Stimulated activated CD4-positive, alpha-beta T cell treated with anti-CD3 and anti-CD28 coated beads, TNF-alpha, amount 100 ng/mL, for 48 hours (primary cell): Measurements from ENCODE around the gene IPO13.
A peak's percentile ranks its signal among the peaks of the same experiment; 100 is the strongest.

Source experiments
- DNase-seq, 3 donors: peaks; one replicate each; pipeline ENCODE4 v3.0.0-alpha.2; 2020; ENCODE audit warnings: low read depth in 3 of 3

The IPO13 gene

DNA sequence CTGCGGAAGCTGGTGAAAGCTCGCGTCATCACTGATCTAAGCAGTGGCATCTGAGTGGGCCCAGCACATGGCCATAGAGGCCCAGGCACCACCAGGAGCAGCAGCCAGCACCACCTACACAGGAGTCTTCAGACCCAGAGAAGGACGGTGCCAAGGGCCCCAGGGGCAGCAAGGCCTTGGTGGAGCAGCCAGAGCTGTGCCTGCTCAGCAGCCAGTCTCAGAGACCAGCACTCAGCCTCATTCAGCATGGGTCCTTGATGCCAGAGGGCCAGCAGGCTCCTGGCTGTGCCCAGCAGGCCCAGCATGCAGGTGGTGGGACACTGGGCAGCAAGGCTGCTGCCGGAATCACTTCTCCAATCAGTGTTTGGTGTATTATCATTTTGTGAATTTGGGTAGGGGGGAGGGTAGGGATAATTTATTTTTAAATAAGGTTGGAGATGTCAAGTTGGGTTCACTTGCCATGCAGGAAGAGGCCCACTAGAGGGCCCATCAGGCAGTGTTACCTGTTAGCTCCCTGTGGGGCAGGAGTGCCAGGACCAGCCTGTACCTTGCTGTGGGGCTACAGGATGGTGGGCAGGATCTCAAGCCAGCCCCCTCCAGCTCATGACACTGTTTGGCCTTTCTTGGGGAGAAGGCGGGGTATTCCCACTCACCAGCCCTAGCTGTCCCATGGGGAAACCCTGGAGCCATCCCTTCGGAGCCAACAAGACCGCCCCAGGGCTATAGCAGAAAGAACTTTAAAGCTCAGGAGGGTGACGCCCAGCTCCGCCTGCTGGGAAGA lies 16.4 kb upstream of the IPO13 start:
- no peak for DNase-seq

DNA sequence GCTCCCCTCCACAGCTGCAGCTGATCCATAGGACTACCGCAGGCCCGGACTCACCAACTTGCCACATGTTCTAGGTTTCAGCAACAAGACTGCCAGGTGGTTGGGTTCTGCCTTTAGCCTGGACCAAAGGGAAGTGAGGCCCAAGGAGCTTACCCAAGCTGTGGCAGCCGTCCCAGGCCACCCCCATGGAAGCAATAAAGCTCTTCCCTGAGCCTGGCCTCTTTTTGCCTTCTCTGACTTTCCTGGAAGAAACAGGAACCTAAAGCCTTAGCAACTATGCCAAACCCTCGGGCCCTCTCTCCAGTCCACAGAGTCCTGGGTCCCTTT lies 15.8 kb upstream of the IPO13 start:
- no peak for DNase-seq

DNA sequence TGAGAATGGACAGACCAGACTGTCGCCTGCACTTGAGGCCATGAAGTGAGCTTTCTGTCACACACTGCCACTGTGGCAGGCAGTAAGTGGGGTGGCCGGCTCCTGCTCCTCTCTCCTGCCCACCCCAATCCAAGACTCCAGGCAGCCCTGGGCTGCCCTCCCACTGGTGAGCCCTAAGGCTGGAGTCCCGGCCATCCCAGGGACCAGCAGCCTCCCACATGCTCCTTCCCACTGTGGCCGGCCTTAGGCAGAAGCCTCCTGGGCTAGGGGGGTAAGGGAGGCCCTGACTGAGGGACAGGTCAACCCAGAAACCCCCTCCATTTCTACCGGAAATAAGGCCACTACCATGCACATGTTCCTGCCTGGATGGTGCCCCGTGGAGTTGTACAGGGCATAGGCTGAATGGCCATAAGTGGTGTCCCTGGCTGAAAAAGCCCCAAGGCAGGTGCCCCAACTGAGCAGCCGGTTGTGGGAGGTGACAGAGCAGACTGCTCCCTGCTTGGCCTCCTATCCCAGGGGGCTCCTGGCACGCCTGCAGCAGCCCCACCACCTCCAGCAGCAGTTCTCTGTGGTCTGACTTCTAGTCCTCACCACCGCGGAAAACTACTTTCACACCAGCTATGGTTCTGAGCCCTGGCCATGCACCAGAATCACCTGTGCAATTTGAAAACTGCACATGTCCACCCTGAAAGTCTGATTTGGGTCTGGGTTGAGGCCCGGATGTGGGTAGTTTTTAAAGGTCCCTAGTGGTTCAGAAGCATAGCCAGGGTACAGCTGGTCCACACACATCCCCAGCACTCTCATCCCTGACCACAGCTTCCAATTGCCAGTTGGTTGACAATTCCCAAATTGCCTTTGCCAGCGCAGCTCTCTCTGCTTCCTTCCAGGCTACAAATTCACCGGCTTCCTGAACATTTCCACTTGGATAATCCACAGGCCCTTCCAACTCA lies 14.8 kb upstream of the IPO13 start:
- no peak for DNase-seq

DNA sequence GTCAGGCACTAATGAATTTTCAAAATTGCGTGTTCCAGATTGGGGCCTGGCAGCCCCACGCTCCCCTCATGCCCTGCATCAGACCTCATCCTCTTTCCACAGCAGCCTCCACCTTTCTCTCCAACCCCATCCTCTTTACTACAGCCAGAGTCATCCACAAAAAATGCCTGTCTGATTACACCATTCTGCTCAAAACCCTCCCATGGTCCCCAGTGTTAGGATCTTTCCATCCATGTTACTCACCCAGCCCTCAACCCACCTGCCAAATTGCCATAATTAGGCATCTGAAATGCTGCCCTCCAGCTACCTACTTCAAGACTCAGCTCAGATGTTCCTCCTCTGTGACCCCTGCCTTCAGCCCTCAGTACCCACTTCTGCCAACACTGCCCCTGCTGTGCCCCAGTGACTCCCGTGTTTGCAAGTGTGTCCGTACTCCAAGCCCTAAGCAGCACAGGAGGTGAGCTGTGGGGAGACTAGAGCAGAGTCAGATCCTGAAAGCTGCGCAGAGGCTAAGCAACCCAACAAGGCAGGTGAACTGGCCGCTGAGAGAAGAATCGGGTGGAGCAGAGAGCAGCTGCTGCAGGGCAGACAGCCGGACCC lies 13.9 kb upstream of the IPO13 start:
- DNase-seq: no peak

DNA sequence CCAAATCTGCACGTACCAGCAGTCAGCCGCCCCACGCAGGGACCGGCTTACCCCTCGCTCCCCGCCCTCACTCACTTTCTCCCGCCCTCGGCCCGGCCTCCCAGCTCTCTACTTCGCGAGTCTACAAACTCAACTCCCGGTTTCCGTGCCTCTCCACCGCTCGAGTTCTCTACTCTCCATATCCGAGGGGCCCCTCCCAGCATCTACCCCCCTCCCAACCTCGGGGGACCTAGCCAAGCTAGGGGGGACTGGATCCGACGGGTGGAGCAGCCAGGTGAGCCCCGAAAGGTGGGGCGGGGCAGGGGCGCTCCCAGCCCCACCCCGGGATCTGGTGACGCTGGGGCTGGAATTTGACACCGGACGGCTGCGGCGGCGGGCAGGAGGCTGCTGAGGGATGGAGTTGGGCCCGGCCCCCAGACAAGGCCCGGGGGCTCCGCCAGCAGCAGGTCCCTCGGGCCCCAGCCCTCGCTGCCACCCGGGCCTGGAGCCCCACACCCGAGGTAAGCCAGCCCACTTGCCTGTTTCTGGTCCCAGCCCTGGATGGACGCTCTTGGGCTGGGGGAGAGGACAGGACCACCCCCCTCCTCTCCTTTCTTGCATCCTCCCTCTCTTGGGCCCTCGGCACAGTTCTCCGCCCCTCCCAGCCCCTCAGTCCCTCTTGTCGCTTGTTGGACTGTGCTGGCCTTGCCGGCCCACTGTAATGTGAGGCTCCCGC lies 13.2 kb upstream of the IPO13 start, which contains the start of gene ARTN:
ARTN (plus strand) TSS at position 416 of the 715 bp plus-strand sequence. CDS start 1,856 bp downstream, outside the sequence.
- DNase-seq: no peak

DNA sequence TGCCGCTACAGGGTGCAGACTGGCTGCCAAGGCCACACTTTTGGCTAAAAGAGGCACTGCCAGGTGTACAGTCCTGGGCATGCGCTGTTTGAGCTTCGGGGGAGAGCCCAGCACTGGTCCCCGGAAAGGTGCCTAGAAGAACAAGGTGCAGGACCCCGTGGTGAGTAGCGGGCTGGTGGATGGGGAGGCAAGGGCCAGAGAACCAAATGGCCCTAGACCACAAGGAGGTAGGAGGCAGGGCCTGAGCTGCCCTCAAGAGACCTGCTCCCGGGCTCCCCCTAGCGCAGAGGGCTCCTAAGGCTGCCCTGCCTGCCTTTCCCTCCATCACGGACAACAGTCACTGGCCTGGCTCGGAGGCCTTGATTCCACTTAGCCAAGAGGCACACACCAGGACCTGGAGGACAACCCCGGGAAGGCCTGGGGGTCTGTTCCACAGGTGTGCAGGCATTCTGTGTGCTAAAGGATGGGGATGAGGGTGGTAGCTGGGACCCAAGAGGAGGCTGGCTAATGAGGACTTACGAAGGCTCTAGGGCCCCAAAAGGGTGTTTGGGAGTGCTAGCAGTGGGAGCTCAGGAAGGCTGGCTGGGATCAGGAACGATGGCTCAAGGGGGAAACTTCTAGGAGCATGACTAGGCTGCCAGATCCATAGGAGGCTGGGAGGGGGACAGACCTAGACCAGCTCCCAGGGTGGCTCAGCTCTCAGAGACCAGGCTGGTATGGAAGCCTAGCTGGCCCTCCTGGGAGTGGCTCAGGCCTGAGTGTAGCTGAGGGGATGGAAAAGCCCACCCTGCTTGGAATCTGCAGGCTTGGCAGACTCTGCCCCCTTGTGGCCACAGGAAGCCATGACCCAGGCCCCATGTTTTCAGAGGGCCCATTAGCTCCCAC lies 12.4 kb upstream of the IPO13 start:
- DNase-seq: peak in 2 of 3 donors; percentile 33 to 68

DNA sequence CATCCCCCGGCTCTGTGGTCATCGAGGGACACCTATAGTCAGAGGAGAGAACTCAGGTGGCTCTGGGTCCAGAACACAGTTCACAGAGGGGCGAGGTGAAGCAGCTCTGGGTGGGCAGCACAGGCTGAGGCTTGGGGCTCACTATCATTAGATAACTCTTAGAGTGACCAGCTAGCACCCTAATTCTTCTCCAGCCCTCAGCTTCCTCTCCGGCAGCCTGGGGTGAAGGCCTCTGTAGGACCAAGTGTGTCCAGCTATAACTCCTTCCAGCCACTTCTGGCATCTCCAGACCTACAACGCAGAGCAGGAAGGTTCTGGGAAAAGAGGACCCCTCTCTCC lies 11.8 kb upstream of the IPO13 start:
- no peak for DNase-seq

DNA sequence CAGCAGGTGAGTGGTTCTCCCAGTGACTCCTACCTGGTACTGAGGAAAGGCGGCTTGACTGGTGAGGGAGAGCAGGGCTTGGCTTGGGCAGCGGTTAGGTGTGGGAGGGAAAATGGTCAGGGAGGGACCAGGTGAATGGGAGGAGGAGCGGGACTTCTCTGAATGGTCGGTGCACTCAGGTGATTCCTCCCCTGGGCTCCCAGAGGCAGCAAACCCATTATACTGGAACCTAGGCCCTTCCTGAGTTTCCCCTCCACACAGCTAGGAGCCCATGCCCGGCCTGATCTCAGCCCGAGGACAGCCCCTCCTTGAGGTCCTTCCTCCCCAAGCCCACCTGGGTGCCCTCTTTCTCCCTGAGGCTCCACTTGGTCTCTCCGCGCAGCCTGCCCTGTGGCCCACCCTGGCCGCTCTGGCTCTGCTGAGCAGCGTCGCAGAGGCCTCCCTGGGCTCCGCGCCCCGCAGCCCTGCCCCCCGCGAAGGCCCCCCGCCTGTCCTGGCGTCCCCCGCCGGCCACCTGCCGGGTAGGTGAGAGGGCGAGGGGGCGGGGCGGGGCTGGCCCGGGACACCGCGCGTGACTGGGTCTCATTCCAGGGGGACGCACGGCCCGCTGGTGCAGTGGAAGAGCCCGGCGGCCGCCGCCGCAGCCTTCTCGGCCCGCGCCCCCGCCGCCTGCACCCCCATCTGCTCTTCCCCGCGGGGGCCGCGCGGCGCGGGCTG lies 10.9 kb upstream of the IPO13 start:
- no peak for DNase-seq

DNA sequence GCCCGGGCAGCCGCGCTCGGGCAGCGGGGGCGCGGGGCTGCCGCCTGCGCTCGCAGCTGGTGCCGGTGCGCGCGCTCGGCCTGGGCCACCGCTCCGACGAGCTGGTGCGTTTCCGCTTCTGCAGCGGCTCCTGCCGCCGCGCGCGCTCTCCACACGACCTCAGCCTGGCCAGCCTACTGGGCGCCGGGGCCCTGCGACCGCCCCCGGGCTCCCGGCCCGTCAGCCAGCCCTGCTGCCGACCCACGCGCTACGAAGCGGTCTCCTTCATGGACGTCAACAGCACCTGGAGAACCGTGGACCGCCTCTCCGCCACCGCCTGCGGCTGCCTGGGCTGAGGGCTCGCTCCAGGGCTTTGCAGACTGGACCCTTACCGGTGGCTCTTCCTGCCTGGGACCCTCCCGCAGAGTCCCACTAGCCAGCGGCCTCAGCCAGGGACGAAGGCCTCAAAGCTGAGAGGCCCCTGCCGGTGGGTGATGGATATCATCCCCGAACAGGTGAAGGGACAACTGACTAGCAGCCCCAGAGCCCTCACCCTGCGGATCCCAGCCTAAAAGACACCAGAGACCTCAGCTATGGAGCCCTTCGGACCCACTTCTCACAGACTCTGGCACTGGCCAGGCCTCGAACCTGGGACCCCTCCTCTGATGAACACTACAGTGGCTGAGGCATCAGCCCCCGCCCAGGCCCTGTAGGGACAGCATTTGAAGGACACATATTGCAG lies 10.2 kb upstream of the IPO13 start:
- DNase-seq: no peak

DNA sequence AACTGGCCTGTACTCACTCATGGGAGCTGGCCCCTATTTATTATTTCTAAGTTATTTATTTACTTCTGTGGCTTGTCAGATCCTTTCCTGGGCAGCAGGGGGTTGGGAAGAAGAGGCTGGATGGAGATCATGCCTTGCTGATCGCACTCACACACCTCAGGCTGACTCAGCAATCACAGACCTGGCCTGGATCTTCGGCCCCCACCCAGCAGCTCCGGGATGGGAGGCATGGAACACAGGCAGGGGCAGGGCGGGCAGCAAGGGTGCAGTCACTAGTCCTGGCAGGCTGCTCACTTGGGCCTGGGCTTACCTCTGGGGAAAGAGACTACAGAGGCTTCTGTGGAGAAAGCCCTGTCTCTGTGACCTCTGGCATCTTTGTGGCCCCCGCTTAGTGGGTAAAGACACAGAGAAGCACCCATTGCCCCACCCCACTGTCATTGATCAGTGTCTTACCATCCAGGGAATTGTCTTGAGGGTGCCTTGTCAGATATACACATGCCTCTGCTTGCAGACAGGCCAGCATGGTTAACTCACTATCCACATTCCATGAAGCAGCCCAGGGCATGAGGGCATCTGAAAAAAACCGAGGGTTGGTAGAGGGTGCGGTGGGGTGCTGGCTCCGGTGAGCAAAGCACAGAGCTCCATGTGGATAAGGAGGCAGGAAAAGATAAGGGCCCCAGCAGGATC lies 9.4 kb upstream of the IPO13 start:
- no peak for DNase-seq

DNA sequence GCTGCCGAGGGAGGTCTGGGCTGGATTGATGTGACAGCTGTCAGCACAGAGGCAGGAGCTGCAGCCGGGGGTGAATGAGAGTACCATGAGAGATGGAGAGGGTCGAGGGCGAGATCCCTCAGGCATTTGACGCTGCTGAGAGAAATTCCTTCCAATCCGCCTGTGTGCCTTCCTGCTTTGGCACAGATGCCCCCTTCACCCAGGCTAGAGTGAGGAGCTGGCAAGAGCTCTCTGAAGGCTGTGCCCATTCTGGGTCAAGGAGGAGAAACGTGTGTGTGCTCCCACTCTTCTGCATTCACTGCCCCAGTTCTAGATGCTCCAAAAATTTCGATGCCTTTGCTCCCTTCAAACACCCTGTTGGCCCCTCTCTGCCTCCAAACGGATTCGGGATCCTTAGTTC lies 8.4 kb upstream of the IPO13 start:
- DNase-seq: no peak

DNA sequence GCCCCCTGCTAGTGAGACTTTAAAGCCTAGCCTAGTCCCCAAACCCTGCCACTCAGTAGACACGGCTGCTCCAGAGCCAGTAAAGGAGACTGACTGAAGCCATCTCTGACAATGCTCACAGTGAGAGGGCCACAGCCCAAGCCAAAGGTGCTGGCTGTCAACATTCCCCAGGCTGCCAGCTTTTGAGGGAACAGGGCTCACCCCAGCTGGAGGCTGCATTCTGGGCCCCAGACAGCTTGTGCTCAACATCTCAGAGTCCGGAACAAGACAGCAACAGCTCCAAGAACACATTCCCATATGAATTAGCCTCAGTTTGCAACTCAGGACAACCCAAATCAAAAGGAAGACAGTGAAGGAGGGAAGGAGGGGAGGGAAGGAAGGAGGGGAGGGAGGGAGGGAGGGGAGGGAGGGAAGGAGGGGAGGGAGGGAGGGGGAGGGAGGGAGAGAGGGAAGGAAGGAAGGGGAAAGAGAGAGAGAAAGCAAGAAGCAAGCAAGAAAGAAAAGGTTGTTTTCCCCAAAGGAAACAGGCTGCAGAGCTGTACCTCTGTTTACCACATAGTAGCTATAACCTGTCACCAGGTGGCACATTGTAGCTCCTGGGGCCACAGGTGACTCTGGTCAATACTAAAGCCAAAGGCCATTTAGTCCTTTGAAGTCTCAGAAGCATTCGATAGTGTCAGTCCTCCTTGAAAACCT lies 7.7 kb upstream of the IPO13 start:
- no peak for DNase-seq

DNA sequence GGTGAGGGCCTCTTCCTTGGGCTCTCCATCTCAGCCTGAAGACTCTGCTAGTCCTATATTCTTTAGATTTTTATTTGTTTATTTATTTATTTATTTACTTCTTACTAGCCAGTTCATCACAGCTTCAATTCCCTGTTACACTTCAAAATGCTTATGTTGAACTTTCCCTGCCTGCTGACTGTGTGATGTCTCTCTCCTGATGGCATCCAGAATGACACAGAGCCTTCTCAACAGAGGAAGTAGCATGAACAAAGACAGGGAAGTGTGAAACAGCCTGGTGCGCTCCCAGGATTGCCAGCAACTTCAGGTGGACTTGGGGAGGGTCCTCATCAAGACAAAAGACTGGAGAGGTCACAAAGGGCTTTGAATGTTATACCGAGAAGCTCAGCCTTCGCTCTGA lies 4.3 kb upstream of the IPO13 start:
- DNase-seq: no peak

DNA sequence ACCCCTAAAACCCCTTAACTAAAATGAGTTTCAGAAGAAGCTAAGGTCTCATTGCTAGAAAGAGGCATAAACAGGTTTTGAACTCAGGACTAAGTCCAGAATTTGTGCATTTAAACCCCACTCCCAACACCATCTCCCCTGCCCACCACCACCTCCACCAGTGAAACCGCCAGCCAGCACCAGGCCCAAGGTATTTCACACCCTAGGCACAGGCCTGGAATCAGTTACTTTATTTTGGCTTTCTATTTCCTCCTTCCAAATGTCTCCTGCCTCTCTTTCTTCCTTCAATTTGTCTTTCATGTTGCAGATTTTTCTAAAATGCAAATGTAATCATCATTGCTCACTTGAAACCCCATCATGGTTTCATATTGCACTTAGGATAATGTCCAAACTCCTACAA lies 1.9 kb upstream of the IPO13 start:
- DNase-seq: no peak

DNA sequence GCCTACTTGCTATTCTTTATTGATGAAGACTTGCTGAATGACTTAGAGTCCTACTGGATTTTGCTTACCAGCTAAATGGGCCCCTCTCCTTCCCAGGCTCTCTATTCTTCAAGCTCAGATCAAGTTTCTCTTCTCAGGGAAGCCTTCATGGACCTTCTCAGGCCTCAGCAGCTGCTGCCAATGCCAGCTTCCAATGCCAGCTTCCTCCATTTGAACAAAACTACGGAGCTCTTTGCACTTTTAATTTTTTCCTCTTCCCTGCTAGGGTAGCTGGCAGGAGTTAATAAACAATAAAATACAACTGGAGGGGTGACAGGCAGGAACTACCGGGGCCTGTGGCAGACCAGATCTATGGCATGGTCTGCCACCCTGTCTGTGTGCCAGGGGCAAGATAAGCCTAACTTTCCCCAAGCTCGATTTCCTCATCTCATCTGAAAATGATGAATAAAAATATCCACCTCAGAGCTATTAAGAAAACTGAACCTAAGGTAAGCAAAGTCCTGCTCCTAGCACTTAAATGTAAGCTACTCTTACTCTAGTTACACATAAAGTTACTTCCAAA lies 995 bp upstream of the IPO13 start:
- DNase-seq: no peak

DNA sequence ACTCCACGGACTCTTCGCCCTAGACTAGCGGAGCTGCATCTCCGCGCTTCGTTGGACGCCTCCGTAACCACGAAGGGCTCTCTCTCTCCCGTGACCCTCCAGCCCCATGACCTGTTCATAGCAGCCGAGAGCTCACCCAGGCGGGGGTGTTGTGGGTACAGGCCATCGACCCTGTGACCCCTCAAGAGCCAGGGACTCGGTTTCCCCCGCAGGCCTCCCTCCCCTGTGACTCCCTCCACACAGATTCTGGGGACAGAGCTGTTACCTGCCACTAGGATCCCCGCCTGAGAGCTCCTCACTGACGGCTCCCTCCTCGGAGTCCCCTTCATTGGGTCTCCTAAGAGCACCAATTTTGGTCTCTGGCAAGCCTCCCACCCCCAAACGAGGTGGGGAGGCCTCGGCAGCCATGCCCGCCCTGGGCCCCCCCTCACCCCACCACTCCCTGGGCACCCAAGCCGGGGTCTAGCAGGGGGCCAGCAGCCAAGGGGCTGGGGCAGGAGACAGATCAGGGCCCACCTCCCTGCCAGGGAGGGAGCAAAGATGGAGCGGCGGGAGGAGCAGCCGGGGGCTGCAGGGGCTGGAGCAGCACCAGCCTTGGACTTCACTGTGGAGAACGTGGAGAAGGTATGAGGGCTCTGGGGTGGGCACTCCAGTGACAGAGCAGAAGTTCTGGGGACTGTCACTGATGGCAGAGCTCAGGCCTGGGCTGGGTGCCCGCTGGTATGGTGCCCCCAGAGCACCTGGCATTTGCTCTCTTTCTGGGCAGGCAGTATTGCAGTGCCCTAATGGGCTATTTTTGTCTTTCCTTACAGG lies 517 bp downstream of the IPO13 start:
- no peak for DNase-seq

DNA sequence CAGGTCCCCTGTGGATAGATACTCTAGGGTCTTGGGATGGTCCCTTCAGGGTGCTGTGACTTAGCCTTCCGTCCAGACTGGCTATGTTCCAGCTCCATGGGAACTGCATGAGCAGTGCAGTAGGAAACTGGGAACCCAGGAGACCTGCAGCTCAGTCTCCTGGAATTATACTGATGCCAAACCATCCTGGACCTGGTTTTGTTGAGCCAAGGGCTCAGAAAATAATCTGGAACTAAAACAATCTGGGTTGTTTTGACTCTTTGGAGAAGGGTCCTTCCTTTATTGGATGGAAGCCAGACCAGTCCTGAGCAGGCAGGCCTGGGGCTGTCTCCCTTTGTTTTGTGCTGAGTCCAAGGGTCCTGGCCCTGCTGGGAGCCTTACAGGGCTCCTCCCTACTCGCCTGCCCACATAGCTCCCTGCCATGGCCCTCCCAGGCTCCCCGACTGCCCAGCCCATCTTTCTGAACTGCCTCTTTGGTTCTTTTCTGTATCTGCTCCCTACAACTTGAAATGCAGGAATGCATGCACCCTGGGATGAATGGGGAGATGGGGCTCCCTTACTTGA lies 1.2 kb downstream of the IPO13 start:
- DNase-seq: no peak
